Stimulated activated CD4-positive, alpha-beta T cell treated with anti-CD3 and anti-CD28 coated beads, Interleukin-15, amount 100 ng/mL, for 24 hours (primary cell): ENCODE measurements around the gene LAP3.
"Not testable (repeated sequence)": the region's sequence is repeated elsewhere in the genome, so short reads cannot be mapped to it uniquely, and the experiment has no call there.

Source experiments
- DNase-seq: peaks from one replicate; pipeline ENCODE4 v3.0.0-alpha.2; 2020

LAP3 gene

DNA sequence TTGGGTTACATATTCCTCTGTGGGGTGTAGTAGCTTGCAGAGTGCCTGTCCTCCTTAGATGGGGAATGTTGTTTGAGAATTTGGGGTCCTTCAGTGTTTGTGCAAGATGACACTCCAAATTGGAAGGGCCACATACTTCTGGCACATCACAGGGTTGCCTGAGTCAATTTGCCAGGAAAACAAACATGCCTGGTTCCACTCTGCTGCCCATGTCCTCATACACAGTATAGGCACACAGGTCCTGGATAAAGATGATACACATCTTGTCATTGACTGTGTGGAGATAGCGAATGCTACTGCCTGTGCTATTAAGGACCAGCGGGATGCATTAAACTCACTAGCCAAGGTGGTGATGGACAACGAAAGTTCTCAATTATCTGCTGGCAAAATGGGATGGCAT is 11.2 kb upstream of the LAP3 start:
- no peak for DNase-seq

DNA sequence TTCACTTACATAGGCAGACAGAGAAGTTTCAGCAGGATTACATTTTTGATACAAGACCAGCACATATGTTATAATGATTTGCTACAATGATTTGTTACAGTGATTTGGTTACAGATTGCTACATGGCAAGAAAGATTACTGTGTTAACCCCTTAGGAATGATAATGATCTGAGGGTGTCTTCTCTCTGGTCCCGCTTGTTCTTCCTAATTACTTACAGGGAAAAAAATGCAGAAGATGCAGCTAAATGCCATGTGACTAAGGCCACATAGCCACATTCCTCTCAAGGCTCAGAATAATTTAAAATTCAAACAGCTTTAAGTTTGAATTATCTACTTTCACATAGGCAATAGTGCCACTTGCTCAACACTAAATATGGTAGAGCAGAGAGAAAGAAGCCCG is 9.7 kb upstream of the LAP3 start:
- no peak for DNase-seq

DNA sequence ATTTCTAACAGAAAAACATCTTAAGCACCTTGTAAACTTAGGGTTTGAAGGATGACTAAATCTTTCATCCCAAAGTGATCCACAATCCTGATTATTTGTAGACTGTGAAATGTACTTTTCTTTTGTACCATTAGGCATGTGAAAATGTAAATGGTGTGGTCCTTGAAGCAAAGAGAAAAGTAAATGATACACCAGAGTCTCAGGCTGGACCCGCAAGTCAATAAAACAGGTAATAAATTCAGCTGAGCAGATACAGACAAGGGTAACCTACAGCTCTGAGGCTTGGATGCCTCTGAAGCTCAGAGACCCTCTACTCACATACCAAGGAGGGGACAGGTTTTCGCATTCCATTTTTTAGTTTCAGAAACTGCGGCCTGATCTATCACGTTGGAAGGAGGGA is 2.8 kb upstream of the LAP3 start:
- DNase-seq: no peak

DNA sequence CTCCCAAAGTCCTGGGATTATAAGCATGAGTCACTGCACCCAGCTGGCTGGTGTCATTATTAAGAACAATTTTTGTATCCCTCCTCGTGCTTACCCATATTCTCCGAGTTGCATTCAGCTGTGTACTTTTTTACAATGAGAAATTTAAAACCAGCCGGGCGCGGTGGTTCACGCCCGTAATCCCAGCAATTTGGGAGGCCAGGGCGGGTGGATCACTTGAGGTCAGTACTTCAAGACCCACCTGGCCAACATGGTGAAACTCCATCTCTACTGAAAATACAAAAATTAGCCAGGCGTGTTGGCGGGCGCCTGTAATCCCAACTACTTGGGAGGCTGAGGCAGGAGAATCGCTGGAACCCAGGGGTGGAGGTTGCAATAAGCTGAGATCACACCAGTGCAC is 1.8 kb upstream of the LAP3 start:
- DNase-seq: not testable (repeated sequence)

DNA sequence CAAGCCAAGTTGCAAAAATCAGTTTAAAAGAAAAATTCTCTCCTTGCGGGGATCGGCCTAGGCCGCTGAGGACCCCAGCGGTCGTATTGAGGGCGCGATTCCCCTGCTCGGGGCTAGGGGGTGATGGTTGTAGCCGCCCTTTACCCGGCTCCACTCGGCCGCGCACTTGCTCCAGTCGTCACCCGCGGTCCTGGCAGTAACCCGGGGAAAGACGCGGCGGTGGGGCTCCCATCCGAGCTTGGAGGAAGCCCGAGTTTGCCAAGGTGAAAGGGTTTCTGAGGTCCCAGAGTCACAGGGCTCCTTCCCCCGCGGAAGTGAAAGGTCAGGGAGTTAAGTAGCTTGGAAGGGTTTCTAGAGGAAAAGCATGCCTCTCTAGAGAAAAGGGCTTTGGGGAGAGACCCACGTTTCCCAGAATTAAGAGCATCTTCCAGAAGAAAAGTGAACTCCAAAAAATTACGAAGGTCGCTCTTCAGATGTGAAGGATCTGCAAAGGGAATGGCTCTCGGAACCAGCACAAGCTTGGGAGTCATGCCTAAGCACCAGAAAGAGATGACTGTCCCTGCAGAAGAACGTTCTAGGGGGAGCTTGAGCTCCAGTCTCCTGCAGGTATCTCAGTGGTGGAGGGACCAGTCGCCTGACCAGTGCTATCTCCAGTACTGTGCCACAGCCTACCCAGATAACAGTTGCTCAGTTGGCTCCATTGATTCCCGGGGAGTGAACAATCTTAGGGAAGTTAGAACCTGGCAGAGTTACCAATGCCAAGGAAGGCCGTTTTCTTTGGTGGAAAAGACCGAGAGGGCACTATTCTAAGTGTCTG is 875 bp downstream of the LAP3 start:
- DNase-seq: peak; percentile 52

DNA sequence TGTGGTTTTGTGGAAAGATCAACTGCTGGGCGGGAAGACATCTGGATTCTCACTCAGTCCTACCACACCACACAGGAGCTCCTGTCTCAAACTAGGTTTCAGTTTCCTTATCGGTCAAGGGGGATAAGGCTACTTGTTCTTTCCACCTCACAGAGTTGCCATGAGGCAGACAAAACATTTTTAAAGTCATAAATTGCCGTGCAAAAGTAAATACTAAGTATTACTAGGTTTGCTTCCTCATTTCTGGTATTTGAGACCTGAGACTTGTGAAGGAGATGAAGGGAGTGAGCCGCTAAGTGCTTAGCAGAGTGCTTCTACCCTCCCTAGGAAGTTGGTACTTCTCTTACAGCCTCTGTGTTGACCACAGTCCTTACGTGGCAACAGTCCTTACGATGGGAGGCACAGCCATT is 1.5 kb downstream of the LAP3 start:
- DNase-seq: no peak

DNA sequence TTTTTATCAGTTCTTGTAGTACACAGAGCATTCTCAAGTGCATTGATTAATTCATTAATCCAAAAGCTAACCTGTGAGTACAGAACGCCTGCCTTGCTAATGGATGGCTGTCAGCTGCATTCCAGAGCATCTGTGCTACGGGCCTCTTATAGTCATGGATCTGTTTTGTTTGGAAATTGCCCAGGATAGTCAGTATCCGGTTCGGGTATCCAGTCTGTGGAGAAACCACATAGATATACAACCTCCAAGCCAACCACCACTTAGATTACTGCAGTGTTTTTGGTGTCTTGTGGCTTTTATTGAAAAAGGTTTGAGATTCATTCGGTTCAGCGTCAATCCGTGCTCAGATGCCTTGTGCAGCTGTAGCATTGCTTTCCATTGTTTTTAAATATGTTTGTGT is 4.0 kb downstream of the LAP3 start:
- DNase-seq: no peak

DNA sequence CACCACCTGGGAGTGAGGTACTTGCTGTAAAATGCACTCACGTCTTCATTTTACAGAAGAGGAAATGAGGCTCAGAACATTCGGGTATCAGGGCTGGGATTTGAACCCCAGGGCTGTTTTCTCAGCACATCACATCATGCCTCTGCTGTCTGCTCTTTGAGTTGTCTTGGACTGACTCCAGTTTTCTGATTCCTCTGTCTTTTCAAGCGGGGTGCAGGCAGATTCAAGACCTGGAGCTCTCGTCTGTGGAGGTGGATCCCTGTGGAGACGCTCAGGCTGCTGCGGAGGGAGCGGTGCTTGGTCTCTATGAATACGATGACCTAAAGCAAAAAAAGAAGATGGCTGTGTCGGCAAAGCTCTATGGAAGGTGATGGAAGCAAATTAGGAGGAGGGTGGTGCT is 6.3 kb downstream of the LAP3 start:
- no peak for DNase-seq

DNA sequence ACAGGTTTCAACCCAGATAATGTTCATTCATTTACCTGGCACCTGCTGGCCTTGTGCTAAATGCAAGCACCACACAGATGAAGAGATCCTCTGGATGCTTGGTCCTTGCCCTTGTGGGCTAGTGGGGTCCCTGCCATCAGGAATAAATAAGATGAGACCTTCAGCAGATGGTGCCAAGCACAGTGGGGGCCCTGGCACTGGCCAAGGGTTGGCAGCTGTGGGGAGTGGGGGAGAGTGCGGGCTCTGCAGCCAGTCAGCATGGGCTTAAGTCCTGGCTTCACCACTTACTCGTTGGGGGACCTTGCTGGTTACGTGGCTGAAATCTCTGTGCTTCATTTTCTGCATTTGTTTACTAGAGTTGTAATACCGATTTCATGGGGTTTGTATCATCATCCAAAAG is 6.9 kb downstream of the LAP3 start:
- no peak for DNase-seq

DNA sequence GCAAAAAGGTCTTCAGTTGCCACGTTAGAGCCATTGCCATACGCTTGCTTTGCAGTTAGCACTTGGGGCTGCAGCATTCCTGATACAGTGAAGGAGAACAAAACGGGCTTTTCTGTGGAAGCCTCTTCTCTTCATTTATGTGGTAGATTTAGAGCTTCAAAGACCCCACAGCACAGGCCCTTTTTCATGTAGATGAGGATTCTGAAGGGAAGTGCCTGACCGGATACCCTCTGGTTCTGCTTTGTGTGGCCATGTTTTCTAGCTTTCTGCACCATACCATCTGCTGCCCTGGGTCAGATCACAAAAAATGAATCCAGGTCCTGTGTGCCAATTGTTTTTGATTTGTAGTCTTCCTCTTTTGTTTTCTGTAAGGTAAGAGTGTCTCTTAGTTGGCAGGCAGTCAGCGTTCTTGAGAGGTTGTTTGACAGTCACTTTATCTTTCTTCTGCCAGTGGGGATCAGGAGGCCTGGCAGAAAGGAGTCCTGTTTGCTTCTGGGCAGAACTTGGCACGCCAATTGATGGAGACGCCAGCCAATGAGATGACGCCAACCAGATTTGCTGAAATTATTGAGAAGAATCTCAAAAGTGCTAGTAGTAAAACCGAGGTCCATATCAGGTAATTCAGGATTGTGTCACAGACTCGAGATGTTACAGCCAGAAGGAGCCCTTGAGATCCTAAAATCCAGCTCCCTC is 7.7 kb downstream of the LAP3 start:
- DNase-seq: no peak

DNA sequence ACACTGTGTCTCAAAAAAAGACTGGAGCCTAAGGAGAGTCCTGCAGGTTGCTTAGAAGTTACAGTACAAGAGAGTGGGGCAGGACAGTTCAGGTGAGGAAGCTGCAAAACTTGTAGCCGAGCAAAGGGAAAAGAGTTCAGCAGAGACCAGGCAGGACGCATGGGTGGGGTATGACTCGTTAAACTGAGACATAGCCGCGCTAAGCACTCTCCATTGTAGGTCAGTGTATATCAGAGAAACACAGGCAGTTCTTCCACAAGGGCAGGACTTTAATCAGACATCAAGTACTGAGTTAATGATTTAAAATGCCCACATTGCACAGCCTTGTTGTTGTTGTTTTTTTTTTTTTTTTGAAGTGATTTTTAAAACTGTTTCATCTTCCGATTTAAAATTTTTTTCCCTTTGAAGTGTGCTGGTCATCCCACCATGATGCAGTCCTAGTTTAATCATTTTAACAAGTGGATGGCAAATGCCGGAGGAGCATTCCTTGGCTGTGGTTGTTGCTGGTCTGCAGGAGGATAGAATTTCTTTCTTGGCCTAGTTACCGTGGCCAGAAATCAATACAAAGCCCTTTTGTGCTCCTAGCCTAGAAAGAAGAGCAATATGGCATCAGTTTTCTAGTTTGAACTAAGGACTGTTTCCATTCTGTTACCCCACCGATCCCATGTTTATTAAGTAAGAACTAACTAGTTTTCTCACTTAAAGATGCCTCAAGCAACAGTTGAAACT is 10.3 kb downstream of the LAP3 start:
- DNase-seq: no peak

DNA sequence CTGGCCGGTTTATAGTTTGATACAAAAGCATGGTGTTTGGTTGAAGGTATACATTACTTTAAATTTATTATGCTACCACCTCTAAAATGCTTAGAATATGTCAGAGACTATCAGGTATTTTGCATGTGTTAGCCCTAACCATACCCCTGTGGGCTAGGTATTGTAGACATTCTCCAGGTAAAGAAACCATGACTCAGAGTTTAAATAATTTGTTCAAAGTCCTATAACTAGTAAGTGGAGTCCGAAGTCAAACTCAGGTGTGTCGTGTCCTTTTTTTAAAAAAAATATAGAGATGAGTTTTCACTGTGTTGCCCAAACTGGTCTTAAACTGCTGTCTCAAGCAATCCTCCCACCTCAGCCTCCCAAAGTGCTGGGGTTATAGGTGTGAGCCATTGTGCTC is 12.4 kb downstream of the LAP3 start:
- no peak for DNase-seq

DNA sequence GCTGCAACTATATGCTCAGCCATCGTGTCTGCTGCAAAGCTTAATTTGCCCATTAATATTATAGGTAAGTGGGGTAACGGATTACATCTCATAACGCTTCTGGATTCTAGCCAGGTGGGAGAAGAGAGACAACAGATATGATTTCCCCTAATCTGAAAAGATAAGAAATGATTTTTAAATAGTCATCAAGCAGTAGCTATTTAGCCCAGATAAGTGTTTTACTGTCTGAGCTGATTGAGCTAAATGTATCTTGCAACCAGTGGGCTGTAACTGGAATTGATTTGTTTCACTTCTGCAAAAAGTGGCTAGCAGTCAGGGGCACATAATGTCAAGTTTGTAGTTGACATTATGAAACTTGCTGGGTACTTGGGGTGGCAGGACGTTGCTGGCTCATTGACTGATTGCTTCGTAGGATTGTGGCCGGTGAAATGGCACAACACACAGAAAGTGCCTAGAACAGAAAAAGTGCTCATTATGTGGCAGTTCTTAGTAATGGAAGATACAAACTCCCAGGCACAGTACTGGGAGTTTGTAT is 18.5 kb downstream of the LAP3 start:
- DNase-seq: no peak

DNA sequence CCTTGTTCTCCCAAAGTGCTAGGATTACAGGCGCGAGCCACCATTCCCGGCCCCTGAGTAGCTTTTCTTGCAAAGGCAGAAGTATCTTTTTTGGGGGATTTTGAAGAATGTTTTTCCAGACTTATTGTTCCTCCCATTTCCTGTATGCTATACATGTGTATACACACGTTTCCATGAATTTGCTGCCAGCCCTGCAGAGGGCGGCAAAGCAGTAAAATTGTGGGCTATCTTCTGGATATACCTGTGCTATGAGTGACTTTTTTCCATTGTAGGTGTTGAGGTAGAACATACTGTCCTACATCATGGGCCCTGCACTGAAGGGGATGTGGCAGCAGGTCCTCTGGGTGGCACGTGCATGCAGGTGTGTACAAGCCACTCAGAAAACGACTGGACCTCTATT is 20.5 kb downstream of the LAP3 start:
- DNase-seq: no peak

DNA sequence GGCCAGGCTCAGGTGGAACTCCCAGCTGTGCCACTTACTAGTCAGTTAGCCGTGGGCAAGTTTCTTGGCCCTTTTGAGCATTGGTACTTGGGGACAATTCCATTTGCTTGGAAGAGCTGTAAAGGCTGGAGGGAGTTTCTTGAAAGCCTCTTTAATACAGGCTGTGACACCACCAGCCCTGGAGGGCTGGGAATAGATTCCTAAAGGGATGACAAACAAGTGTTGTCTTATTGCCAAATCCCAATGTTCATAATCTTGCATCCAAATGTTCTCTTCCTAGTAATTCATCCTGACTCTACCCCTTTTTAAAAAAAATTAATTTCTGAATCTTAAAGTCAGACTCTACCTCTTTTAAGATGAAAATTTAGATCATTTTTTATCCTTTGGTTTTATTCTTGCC is 22.8 kb downstream of the LAP3 start:
- no peak for DNase-seq

DNA sequence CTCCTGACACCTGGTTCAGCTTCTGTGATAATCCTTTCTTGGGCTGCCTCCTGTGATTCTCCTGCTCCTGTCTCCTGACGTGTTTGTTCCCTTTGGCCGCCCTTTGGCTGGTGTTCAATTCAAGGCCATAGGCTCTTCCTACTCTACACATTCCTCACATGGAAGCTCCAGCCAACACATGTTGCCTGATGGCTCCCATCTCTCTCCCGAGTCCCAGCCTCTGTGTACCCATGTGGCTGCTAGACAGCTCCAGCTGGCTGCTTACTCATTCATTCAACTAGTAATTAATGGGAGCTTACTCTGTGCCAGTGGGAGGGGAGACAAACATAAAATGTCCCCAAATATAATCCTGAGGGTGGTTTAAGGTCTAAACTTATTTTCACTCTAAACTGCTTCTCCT is 28.2 kb downstream of the LAP3 start:
- DNase-seq: no peak

DNA sequence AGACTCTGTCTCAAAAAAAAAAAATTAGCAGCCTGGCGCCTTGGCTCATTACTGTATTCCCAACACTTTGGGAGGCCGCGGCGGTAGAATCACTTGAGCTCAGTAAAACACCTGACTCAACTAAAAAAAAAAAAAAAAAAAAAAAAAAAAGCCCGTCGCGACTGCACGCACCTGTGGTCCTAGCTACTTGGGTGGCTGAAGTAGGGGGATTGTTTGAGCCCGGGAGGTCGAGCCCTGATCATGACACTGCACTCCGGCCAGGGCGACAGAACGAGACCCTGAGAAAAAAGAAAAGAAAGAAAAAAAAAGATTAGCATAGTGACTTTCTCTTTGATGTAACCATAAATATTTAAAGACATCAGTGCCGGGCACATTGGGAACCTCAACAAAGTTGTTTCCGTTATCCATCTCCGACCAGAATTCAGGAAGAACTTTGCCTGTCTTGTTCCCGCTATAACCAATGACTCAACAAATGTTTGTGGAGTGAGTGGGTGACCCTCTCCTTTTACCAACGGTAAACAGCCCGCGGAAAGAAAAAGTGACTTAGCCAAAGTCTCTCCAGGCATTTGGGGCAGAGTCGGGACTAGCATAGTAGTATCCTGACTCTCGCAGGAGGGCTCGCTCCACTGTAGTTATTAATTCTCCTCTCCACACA is 36.9 kb downstream of the LAP3 start:
- DNase-seq: peak; percentile 12

DNA sequence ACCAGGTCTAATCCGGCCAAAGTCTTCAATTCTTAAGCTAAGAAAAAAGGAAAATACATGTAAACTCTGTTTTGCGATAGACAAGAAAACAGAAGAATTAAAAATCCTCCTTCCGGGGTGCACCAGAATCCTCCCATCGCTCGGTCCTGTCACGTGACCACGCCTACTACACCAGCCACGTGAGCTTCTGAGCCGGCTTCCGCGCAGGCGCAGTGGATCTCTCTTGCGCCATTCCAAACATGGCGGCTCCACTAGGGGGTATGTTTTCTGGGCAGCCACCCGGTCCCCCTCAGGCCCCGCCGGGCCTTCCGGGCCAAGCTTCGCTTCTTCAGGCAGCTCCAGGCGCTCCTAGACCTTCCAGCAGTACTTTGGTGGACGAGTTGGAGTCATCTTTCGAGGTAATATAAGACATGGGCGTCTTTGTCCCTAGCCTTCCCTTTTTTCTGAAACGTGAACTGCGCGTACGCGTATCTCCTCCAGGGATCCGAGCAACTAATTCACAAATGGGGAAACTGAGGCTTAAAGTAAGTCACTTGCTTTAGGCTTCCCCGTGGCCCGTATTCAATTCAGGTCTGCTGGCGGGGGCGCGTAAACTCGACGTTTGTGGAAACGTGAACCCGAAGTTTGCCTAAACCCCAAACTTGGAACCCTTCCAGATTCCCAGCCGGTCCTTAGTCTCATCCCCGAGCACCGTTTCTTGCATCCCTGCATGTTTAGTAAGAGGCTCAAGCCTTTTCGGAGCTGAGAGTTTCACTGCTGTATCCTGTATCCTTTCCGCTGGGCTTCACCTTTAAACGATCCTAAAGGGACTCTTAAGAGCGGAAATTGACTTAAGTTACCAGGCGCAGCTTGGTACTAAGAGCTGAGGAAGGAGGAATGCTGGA is 37.7 kb downstream of the LAP3 start, which contains the start of gene MED28:
TSS of gene MED28 (plus strand) at position 226 of the 884 bp plus-strand sequence. CDS start at position 240, 14 bp downstream.
- DNase-seq: peak; percentile 97

DNA sequence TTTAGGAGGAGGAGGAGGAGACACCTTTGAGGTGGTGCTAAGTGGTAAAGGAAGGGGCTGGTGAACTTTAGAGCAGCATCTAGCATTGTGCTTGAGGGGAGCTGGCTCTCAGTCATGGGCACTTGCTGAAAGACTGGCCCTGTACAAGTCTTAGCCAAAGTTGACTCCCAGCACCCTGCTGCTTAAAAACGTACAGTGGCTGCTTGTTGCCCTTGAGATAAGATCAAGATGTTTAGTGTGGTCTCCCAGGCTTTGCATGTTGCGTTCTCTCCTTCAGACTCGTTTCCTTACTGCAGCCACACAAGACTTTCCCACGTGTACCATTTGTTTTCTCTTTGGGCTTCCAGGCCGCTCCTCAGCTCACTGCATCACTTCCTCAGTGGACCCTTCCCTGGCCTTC is 39.3 kb downstream of the LAP3 start:
- DNase-seq: no peak

DNA sequence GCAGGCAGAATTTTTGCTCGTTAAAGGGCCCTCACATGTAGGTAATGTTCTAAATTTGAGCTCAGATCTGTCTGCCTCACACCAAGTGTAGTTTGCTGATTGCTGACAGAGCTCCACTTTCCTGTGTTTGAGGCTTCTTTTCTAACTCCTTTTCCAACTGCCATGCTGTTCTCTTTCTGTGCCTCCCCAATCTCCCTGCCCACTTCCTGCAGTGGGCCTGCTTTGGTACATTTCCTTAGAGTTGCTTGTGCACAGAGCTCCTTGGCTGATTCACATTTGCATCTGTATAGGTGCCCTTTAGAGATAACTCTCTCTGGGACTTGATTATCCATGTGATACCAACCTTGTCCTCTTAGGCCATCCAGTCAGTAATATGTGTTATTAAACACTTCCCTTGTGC is 41.9 kb downstream of the LAP3 start:
- no peak for DNase-seq

DNA sequence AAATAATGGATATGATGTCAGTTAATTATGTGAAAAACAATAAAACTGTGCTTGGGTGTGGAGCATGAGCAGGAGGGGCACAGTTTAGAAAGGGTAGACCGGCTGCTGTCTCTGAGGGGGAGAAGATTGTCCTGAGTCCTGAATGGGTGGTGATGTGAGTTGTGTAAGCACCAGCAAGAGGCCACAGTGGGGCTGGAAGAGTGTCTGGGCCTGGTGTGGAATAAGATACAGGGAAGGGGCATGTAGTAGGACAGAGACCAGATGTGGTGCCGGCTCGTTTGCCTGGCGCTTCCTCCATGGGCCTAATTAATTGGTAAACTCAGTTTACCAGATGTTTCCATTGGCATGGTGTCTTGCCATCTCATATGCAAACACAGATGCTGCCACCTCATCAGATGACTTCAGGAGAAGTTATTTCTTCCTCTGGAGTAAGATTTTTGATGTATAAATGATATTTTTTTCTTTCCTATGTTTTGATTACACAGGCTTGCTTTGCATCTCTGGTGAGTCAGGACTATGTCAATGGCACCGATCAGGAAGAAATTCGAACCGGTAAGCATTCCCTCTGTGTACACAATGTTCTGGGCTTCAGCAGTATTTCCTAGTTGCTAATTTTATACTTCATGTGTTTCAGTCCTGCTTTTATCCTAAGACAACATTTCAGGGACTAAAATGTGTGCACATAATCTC is 42.6 kb downstream of the LAP3 start:
- no peak for DNase-seq
